Activated naive CD8-positive, alpha-beta T cell treated with anti-CD3 and anti-CD28 coated beads, Interleukin-2, amount 50 U/mL, for 24 hours (primary cell): ENCODE measurements around the gene RPAP3.
A peak's percentile ranks its signal among the peaks of the same experiment; 100 is the strongest.

Source experiments
- ATAC-seq: fragments of 150-1000 bp; cut with Tn5 transposase; one replicate; pipeline ENCODE4 v1.10.0; 2021
- DNase-seq: peaks from one replicate; pipeline ENCODE4 v3.0.0; 2021
- H3K27ac Mint-ChIP-seq: one replicate; pipeline ENCODE4 v1.8.0; 2021; ENCODE audit warnings: mild to moderate bottlenecking, mixed read lengths
- H3K27me3 Mint-ChIP-seq: one replicate; pipeline ENCODE4 v1.8.0; 2021; ENCODE audit warnings: mixed read lengths
- H3K36me3 Mint-ChIP-seq: one replicate; pipeline ENCODE4 v1.8.0; 2021; ENCODE audit warnings: low read depth, mixed read lengths
- H3K4me1 Mint-ChIP-seq: one replicate; pipeline ENCODE4 v1.8.0; 2021; ENCODE audit warnings: mixed read lengths
- H3K4me3 Mint-ChIP-seq: one replicate; pipeline ENCODE4 v1.8.0; 2021; ENCODE audit warnings: mild to moderate bottlenecking, moderate library complexity, mixed read lengths
- H3K9me3 Mint-ChIP-seq: one replicate; pipeline ENCODE4 v1.8.0; 2021; ENCODE audit warnings: mixed read lengths

RPAP3 gene

DNA sequence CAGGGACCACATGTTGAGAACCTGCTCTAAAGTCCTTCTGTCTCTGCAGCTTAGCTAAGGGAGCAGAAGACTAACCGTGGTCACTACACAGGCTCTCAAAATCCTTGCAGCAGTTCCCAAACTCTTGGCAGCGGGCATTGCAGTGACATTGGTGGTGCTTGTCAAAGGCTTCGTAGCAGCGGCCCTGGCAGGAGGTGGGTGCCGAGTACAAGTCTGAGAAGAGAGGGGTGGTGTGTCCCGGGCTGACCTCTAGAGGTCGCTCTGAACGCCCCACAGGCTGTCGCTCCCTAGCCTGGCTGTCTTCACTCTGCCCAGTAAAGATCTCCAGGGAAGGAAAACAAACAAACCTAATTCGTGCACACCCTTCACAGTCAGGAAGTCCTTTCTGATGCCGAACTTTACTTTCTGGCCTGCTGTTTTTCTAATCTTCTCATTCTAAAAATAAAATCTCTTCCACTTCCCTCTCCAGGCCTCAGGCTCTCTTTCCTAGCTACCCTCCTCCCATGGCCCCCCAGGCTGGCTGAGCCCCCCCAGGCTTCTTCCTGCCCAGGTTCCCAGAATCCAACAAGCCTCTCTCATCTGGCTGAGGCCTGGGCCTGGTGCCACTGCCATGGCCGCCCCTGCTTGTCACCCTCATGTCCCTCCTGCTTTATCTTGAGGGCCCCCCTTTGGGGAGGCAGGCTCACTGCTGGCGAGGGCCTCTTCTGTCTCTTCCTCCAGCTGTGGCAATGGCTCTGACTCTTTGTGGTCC lies 11.8 kb upstream of the RPAP3 start:
- ATAC-seq (peak; percentile 57), DNase-seq (peak; percentile 62)
- H3K27me3 Mint-ChIP-seq, result no peaks in the 10 kb centered on the region
- peaks cover 5% of the 10 kb centered on the region for H3K36me3 Mint-ChIP-seq
- H3K4me1 Mint-ChIP-seq, result peaks cover 49% of the 10 kb centered on the region
- H3K27ac Mint-ChIP-seq, result peak overlapping the region; percentile 28
- no peak overlapping the region for H3K4me3 Mint-ChIP-seq
- H3K9me3 Mint-ChIP-seq, result no peaks in the 10 kb centered on the region

DNA sequence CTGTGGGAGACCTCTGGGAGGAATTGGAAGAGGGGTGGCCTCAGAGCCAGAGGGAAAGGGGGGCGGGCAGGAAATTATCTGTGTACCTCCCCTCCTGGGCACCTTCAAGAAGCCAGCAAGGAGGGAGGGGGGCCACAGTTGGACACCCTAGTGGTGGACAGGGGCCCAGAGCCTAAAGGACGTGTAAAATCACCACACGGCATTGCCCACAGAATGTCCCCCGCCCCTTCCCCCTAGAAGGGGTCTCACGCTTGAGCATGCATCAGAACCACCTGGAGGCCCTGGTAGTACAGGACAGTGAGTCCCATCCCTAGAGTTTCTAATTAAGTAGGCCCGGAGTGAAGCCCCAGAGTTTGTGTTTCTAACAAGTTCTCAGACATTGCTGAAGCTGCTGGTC lies 11.2 kb upstream of the RPAP3 start:
- DNase-seq (no peak), ATAC-seq (no peak)
- H3K4me3 Mint-ChIP-seq, result no peak overlapping the region
- H3K9me3 Mint-ChIP-seq, result no peaks in the 10 kb centered on the region
- H3K27ac Mint-ChIP-seq, result no peak overlapping the region
- H3K36me3 Mint-ChIP-seq, result peaks cover 5% of the 10 kb centered on the region
- H3K4me1 Mint-ChIP-seq, result peaks cover 44% of the 10 kb centered on the region
- no peaks in the 10 kb centered on the region for H3K27me3 Mint-ChIP-seq

DNA sequence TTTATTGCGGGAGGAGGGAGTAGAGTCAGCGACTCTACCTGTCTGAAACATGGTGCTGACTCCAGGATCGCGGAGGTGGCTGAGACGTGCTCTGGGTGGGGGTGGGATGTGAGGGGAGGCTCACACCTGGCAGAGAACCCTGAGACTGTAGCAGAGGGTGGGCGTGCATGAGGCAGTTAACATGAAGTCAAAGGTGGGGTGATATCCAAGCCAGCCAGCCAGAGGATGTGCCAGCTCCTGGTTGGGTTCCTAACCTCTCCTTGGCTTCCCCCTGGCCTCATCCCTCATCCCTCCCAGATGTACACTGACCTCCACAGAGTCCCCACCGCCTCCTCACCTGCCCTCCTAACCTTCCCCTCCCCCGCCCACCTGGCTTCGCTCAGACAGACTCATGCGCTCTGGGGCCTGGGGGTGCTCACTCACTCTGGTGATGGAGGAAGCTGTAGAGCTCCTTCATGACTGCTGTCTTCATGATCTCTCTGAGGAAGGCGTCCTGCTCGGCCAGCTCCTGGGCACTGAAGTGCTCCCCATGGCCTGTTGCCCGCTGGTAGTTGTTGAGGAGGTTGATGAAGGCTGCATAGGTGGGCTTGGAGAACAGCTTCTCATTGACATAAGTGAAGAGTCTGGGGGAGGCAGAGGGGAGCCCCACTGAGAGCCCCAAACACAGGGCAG lies 10.2 kb upstream of the RPAP3 start:
- Mint-ChIP-seq H3K9me3 (no peaks in the 10 kb centered on the region), H3K27me3 (no peaks in the 10 kb centered on the region), H3K36me3 (peaks cover 5% of the 10 kb centered on the region), H3K4me3 (no peak overlapping the region), H3K27ac (no peak overlapping the region), H3K4me1 (peaks cover 33% of the 10 kb centered on the region)
- ATAC-seq (no peak), DNase-seq (no peak)

DNA sequence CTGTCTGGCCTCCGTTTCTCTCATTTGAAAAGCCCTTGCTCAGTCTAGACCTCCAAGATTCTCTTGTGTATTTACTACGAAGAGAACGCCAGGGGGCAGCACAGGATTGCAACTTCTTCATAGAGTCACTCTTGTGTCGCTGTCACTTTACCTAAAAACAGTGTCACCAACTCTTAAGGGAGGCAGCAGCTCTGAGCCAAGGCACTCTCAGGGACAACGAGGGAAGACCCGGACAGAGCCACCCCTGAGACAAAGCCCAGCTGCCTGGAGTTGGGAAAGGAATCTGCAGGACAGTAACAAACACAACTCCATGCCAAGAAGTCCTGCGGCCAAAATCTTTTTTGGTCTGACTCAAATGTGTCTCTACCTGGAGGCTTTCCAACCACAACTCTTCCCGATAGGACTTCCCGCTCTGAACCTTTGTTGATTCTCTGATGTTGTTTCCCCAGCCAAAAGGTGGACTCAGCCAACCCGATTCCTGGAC lies 9.6 kb upstream of the RPAP3 start:
- H3K9me3 Mint-ChIP-seq, result no peaks in the 10 kb centered on the region
- H3K4me1 Mint-ChIP-seq, result peaks cover 30% of the 10 kb centered on the region
- ATAC-seq (peak; percentile 79), DNase-seq (peak; percentile 81)
- no peak overlapping the region for H3K4me3 Mint-ChIP-seq
- H3K27ac Mint-ChIP-seq, result no peak overlapping the region
- H3K36me3 Mint-ChIP-seq, result peaks cover 5% of the 10 kb centered on the region
- H3K27me3 Mint-ChIP-seq, result no peaks in the 10 kb centered on the region

DNA sequence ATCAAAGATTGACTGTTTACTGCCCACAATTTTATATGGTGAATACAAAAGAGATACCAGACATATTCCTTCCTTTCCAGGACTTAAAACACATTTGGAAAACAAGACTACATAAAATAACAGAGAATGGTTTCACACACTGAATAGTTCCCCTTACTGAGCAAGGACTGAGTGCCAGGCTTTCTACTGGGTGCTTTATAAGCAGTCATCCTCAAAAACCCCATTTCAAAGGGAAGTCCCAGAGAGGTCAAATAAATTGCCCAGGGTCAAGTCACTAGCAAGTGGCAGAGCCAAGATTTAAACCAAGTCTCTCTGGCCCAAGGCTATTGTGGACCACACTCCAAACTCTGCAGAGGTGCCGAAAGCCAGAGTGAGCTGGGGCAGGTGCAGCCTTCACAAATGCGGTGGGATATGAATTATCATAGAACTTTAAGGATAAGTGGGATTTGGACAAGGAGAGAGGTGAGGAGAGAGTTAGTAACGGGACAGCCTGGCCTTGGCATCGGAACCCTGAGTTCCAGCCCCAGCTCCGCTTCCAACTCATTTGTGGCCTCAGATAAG lies 9.1 kb upstream of the RPAP3 start:
- peaks cover 2% of the 10 kb centered on the region for H3K36me3 Mint-ChIP-seq
- H3K4me1 Mint-ChIP-seq, result peaks cover 32% of the 10 kb centered on the region
- H3K4me3 Mint-ChIP-seq, result no peak overlapping the region
- H3K27me3 Mint-ChIP-seq, result no peaks in the 10 kb centered on the region
- no peaks in the 10 kb centered on the region for H3K9me3 Mint-ChIP-seq
- no peak overlapping the region for H3K27ac Mint-ChIP-seq
- ATAC-seq (no peak), DNase-seq (no peak)

DNA sequence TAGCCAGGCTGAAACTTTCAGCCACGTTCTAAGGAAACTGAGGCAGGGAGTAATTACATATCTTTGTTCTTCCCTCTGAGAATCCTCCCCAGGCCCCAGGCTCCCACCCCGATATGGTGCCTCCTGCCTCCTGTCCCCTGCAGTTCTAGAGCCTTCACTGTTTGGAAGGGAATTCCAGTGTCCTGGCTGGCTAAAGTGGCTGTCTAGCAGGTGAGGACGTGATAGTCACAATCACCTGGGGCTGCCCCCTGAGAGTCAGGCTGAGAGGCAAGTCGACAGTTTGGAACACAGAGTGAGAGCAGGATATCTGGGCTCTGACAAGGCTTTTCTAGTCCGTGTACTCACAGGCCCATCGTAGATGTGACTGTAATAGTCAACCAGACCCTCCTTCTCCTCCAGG lies 6.3 kb upstream of the RPAP3 start:
- ATAC-seq (no peak), DNase-seq (no peak)
- Mint-ChIP-seq H3K4me1 (peaks cover 45% of the 10 kb centered on the region), H3K27me3 (no peaks in the 10 kb centered on the region), H3K4me3 (no peak overlapping the region), H3K27ac (no peak overlapping the region), H3K36me3 (no peaks in the 10 kb centered on the region), H3K9me3 (no peaks in the 10 kb centered on the region)

DNA sequence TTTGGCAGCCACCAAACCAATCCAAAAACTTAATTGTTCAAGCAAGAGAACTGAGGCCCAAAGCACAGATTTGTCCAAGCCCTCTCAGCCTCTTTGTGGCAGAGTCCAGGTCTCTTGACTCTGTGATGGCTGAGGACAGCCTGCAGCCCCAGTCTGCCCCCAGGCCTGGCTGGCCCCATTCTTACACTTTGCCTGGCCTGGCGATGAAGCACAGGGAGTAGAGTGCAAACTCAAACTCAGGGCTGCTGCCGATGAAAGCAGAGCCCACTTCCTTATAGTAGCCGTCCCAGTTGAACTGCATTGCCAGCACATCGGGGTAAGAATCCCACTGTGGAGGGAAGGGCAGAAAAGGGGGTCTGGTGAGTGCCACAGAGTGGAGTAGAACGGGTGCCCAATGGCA lies 5.6 kb upstream of the RPAP3 start:
- DNase-seq, result no peak
- no peaks in the 10 kb centered on the region for H3K27me3 Mint-ChIP-seq
- peaks cover 47% of the 10 kb centered on the region for H3K4me1 Mint-ChIP-seq
- H3K4me3 Mint-ChIP-seq, result no peak overlapping the region
- H3K36me3 Mint-ChIP-seq, result no peaks in the 10 kb centered on the region
- H3K9me3 Mint-ChIP-seq, result no peaks in the 10 kb centered on the region
- no peak for ATAC-seq
- H3K27ac Mint-ChIP-seq, result no peak overlapping the region

DNA sequence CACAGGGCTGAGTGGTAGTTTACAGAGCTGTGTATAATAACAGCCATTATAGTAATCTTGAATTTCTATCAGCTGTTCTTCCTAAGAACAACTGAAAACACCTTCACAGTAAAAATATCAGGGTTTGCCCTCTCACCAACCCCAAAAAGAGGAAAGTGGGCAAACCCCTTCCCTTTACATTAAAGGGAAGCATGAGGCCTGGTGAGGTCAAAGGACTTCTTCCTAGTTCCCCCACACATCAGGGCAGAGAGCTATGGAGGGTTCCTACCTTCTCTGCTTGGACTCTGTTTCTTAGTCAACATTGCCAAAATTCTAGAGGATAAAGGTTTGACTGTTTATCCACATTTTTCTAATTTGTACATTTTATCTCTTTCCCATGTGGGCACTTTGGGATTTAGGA lies 4.4 kb upstream of the RPAP3 start:
- DNase-seq (no peak), ATAC-seq (no peak)
- H3K9me3 Mint-ChIP-seq, result no peaks in the 10 kb centered on the region
- H3K27ac Mint-ChIP-seq, result no peak overlapping the region
- peaks cover 3% of the 10 kb centered on the region for H3K36me3 Mint-ChIP-seq
- no peak overlapping the region for H3K4me3 Mint-ChIP-seq
- peaks cover 45% of the 10 kb centered on the region for H3K4me1 Mint-ChIP-seq
- H3K27me3 Mint-ChIP-seq, result peaks cover 3% of the 10 kb centered on the region

DNA sequence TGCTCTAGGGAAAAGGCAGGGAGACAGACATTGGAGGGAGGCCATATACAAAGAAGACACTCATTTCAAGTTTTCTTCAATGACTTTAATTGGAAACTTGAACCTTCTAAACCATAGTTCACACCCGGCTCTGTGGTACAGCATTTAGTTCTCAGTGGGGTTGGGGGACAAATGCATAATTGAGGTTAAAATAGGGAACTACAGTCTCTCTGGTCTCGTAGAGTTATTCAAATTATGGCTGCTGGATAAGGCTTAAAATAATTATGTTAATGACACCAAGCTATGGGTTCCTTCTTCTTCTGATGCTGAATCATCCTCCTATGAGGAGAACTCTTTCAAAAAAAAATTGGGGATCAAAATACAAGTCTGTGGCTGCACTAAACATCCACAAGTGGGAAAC lies 3.8 kb upstream of the RPAP3 start:
- H3K9me3 Mint-ChIP-seq, result no peaks in the 10 kb centered on the region
- DNase-seq (no peak), ATAC-seq (no peak)
- H3K4me1 Mint-ChIP-seq, result peaks cover 45% of the 10 kb centered on the region
- peaks cover 3% of the 10 kb centered on the region for H3K27me3 Mint-ChIP-seq
- H3K36me3 Mint-ChIP-seq, result peaks cover 3% of the 10 kb centered on the region
- H3K4me3 Mint-ChIP-seq, result no peak overlapping the region
- H3K27ac Mint-ChIP-seq, result peak overlapping the region; percentile 13

DNA sequence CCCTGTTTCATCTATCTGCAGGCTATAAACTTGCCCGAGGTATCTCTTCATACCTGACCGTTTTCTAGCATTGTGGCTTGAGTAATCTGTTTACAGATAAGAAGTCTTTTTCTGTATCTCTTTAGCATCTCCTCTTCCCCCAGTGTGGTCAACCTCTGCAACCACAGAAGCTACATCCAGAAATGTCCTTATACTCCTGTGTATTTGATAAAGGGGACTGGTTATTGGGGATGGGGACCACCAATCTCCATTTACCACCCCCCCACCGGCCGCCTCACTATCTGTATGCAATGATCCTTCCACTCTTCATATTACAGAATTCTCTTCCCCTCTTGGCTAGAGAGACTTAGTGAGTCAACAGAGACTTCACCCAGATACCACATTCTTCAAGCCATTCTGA lies 3.4 kb upstream of the RPAP3 start:
- Mint-ChIP-seq H3K27me3 (peaks cover 3% of the 10 kb centered on the region), H3K27ac (peak overlapping the region; percentile 13), H3K36me3 (peaks cover 3% of the 10 kb centered on the region), H3K4me3 (no peak overlapping the region), H3K4me1 (peaks cover 46% of the 10 kb centered on the region), H3K9me3 (no peaks in the 10 kb centered on the region)
- no peak for DNase-seq
- no peak for ATAC-seq

DNA sequence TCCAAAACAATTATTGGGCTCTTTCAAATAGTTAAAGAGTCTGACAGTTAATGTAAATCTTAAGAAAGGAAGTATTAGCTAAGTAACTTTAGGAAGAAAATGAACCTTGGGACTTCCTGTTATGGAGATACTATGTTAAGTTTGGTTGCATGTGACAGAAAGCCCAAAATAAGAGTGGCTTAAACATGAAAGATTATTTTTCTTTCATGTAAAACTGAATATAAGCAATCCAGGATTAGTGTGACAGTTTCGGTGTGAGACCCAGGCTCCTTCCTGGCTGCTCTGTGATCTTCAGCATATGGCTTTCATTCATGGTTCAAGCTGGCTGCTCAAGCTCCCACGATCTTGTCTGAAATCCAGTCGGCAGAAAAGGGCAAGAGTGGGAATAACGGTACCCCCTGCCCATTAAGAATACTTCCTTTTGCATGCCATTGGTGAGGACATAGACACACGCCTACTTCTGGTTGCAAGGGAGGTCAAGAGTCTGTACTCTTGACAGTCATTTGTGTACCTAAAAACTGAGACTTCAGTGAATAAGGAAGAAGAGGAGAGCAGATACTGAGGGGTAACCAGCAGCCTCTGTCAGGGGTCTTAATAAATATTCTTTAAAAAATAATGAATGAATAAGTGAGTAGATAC lies 2.2 kb upstream of the RPAP3 start:
- DNase-seq, result no peak
- Mint-ChIP-seq H3K27ac (peak overlapping the region; percentile 74), H3K27me3 (peaks cover 3% of the 10 kb centered on the region), H3K9me3 (no peaks in the 10 kb centered on the region), H3K4me1 (peaks cover 59% of the 10 kb centered on the region), H3K4me3 (peak overlapping the region; percentile 59), H3K36me3 (peaks cover 13% of the 10 kb centered on the region)
- ATAC-seq, result no peak

DNA sequence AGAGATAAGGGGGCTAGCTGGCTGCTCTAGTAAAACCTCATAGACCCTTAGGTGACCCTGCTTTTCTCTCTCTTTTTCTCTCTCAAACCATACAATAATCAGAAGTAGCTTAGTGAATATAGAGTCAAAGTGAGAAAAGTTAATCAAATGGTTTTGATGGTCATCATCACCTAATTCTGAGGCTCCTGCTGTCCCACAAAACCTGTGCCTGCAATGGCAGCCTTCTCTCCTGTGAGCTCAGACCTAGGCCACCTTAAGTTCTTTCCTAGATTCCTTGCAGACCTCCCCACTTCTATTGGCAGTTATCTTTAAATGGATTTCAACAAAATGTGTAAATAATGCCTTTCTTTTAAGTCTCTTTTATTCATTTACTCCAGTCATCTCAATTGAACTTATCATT lies 1.5 kb upstream of the RPAP3 start:
- DNase-seq (no peak), ATAC-seq (no peak)
- Mint-ChIP-seq H3K4me1 (peaks cover 62% of the 10 kb centered on the region), H3K9me3 (no peaks in the 10 kb centered on the region), H3K27me3 (peaks cover 3% of the 10 kb centered on the region), H3K36me3 (peaks cover 15% of the 10 kb centered on the region), H3K27ac (peak overlapping the region; percentile 52), H3K4me3 (peak overlapping the region; percentile 59)

DNA sequence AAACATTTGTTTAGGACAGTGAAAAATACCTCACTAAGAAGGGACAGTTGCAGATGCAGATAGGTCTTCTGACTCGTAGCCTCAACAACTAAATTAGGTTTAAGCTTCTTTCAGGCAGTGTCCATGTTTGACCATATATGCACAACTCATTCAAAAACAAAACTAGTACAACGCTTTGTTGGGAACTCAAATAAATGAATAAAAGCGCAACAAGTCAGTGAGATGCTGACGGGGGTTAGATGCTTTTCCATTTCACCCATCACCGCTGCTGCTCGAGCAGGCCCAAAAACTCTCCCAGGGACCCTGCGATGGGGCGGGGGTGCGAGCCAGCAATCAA lies 633 bp downstream of the RPAP3 start:
- Mint-ChIP-seq H3K9me3 (no peaks in the 10 kb centered on the region), H3K4me1 (peaks cover 63% of the 10 kb centered on the region), H3K4me3 (peak overlapping the region; percentile 88), H3K27me3 (peaks cover 3% of the 10 kb centered on the region), H3K36me3 (peaks cover 26% of the 10 kb centered on the region), H3K27ac (peak overlapping the region; percentile 80)
- no peak for ATAC-seq
- DNase-seq, result no peak

DNA sequence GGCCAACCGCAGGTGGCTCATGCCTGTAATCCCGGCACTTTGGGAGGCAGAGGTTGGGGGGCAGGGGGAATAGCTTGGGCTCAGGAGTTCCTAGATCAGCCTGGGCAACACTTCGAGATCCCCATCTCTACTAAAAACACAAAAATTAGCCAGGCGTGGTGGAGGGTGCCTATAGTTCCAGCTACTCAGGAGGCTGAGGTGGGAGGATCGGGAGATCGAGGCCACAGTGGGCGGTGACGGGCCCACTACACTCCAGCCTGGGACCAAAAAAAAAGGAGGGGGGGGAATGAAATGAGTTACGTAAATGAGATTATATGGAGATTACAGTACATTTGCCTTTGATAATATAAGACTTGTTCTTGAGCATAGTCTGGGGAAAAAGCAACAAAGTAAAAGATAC lies 1.1 kb downstream of the RPAP3 start:
- peaks cover 26% of the 10 kb centered on the region for H3K36me3 Mint-ChIP-seq
- no peaks in the 10 kb centered on the region for H3K9me3 Mint-ChIP-seq
- DNase-seq, result no peak
- peak overlapping the region; percentile 88 for H3K4me3 Mint-ChIP-seq
- peaks cover 3% of the 10 kb centered on the region for H3K27me3 Mint-ChIP-seq
- peak overlapping the region; percentile 80 for H3K27ac Mint-ChIP-seq
- peaks cover 59% of the 10 kb centered on the region for H3K4me1 Mint-ChIP-seq
- ATAC-seq, result no peak

DNA sequence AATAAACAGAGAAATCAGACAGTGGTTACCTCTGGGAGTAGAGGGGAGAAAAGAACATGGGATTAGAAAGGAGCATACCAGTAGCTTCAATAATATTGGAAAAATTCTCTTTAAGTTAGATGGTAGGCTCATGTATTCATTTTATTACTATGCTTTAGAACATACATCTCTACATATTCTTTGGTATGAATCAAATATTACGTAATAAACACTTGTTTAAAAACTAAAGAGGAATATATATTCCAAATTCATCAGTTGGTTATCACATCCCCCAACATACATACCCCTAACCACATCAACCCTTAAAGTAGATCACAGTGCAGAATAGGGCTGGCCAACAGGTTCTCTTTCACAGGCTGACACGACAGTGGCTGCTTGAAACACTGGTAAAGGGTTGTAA lies 5.6 kb downstream of the RPAP3 start:
- no peaks in the 10 kb centered on the region for H3K9me3 Mint-ChIP-seq
- ATAC-seq, result no peak
- H3K27me3 Mint-ChIP-seq, result no peaks in the 10 kb centered on the region
- H3K4me1 Mint-ChIP-seq, result peaks cover 26% of the 10 kb centered on the region
- DNase-seq, result no peak
- H3K4me3 Mint-ChIP-seq, result no peak overlapping the region
- H3K36me3 Mint-ChIP-seq, result peaks cover 43% of the 10 kb centered on the region
- H3K27ac Mint-ChIP-seq, result no peak overlapping the region
